HepG2 (cell line): ENCODE measurements around the gene BTRC. TPM values are rescaled to one million over a fixed set of nuclear protein-coding genes. Genes with fewer than 3 reads are reported as not detected.

Experiments used
- ETV5 ChIP-seq: IDR thresholded peaks from 2 replicates; pipeline ENCODE4 v1.6.1; 2018; ENCODE audit warnings: missing biosample characterization, missing genetic modification reagents, inconsistent platforms, borderline replicate concordance
- FOXC1 ChIP-seq: sonication (generic); formaldehyde crosslinking; IDR thresholded peaks from 2 replicates; pipeline ENCODE4 v1.8.0; 2022; ENCODE audit warnings: mild to moderate bottlenecking, missing genetic modification reagents, borderline replicate concordance
- GLI4 ChIP-seq: sonication (generic); formaldehyde crosslinking; IDR thresholded peaks from 2 replicates; pipeline ENCODE4 v1.5.1; 2020; ENCODE audit warnings: missing genetic modification reagents, mild to moderate bottlenecking, moderate library complexity, borderline replicate concordance
- IKZF4 ChIP-seq: sonication (generic); formaldehyde crosslinking; IDR thresholded peaks from 2 replicates; pipeline ENCODE4 v1.5.1; 2020; ENCODE audit warnings: borderline replicate concordance, mild to moderate bottlenecking, low read depth, missing genetic modification reagents; ENCODE audit errors: not compliant biosample characterization
- NFE2 ChIP-seq: sonication (generic); formaldehyde crosslinking; IDR thresholded peaks from 2 replicates; pipeline ENCODE4 v1.4.0; 2020; ENCODE audit warnings: missing genetic modification reagents
- NFKB2 ChIP-seq: sonication (generic); formaldehyde crosslinking; IDR thresholded peaks from 2 replicates; pipeline ENCODE4 v1.4.0; 2020; ENCODE audit warnings: missing genetic modification reagents, borderline replicate concordance
- NPAS2 ChIP-seq: sonication (generic); formaldehyde crosslinking; IDR thresholded peaks from 2 replicates; pipeline ENCODE4 v1.8.0; 2022; ENCODE audit warnings: mild to moderate bottlenecking, missing genetic modification reagents, borderline replicate concordance
- PAXIP1 ChIP-seq: sonication (generic); formaldehyde crosslinking; conservative IDR thresholded peaks from 2 replicates; pipeline ENCODE4 v1.4.0; 2020; ENCODE audit warnings: mild to moderate bottlenecking, missing genetic modification reagents, moderate library complexity
- SMARCE1 ChIP-seq: fragments of 450-650 bp; IDR thresholded peaks from 2 replicates; pipeline ENCODE4 v1.6.1; 2017; ENCODE audit warnings: borderline replicate concordance
- SRSF9 ChIP-seq: fragments of 200-400 bp; formaldehyde crosslinking; IDR thresholded peaks from 2 replicates; pipeline ENCODE4 v1.6.1; 2018; ENCODE audit warnings: borderline replicate concordance, mild to moderate bottlenecking, low read depth, low read length; ENCODE audit not compliant: insufficient read depth, poor library complexity, severe bottlenecking
- ZFX ChIP-seq: sonication (generic); formaldehyde crosslinking; IDR thresholded peaks from 2 replicates; pipeline ENCODE4 v1.4.0; 2020; ENCODE audit warnings: mild to moderate bottlenecking, low read depth, missing genetic modification reagents, moderate library complexity
- ZNF101 ChIP-seq: sonication (generic); formaldehyde crosslinking; IDR thresholded peaks from 2 replicates; pipeline ENCODE4 v1.4.0; 2020; ENCODE audit warnings: mild to moderate bottlenecking, low read depth, missing genetic modification reagents, borderline replicate concordance
- ZNF432 ChIP-seq: sonication (generic); formaldehyde crosslinking; IDR thresholded peaks from 2 replicates; pipeline ENCODE4 v1.5.0; 2020; ENCODE audit warnings: missing genetic modification reagents, mild to moderate bottlenecking, borderline replicate concordance
- ZNF724P ChIP-seq: sonication (generic); formaldehyde crosslinking; IDR thresholded peaks from 2 replicates; pipeline ENCODE4 v1.8.0; 2022; ENCODE audit warnings: missing genetic modification reagents, borderline replicate concordance
- ZNF883 ChIP-seq: sonication (generic); formaldehyde crosslinking; IDR thresholded peaks from 2 replicates; pipeline ENCODE4 v1.5.1; 2020; ENCODE audit warnings: mild to moderate bottlenecking, missing genetic modification reagents; ENCODE audit errors: not compliant biosample characterization
- ZXDC ChIP-seq: sonication (generic); formaldehyde crosslinking; IDR thresholded peaks from 2 replicates; pipeline ENCODE4 v1.5.0; 2020; ENCODE audit warnings: mild to moderate bottlenecking, missing genetic modification reagents
- polyA plus RNA-seq, 8 experiments: library from polyadenylated mRNA; depleted of rRNA in 3 of 8; stranded (reverse) in 7 of 8; unstranded in 1 of 8; fragments of >200 nt; fragmentation: Illumina TruSeq in 4 of 8; extraction: Trizol in 4 of 8; gene quantifications; 2 replicates each; pipeline versions ENCODE4 v1.2.1 to v1.2.3, GENCODE V29; 2011 to 2016; ENCODE audit warnings: low read depth in 4 of 8, missing spikeins in 1 of 8, mixed read lengths in 1 of 8; ENCODE audit not compliant: insufficient read depth in 1 of 8
- total RNA-seq, 5 experiments: library from RNA; depleted of rRNA; stranded (reverse); fragments of >200 nt; fragmentation: Illumina TruSeq; extraction: Trizol; gene quantifications; 2 replicates each; pipeline ENCODE4 v1.2.3, GENCODE V29; 2016; ENCODE audit warnings: low read depth in 1 of 5
- TF ChIP-seq, protein P1 (sequence below): sonication (generic); formaldehyde crosslinking; IDR thresholded peaks from 2 replicates; pipeline ENCODE4 v1.4.0; 2020; ENCODE audit warnings: mild to moderate bottlenecking, missing genetic modification reagents
- TF ChIP-seq, protein P2 (sequence below): sonication (generic); formaldehyde crosslinking; IDR thresholded peaks from 2 replicates; pipeline ENCODE4 v1.4.0; 2020; ENCODE audit warnings: mild to moderate bottlenecking, low read depth, missing genetic modification reagents
- TF ChIP-seq, protein P3 (sequence below): sonication (generic); formaldehyde crosslinking; IDR thresholded peaks from 2 replicates; pipeline ENCODE4 v1.5.0; 2020; ENCODE audit warnings: missing genetic modification reagents, mild to moderate bottlenecking, borderline replicate concordance

Gene BTRC
- total and polyA plus RNA-seq, 2 of the 13 experiments (the other 11 are each of a cell fraction or from before 2014, with no cell fraction given), result 12.0 to 14.4 TPM

- no peak for TF ChIP-seq ZFX
- TF ChIP-seq IKZF4 (CRISPR knock-in tag), result no peak
- no peak for TF ChIP-seq ETV5 (CRISPR knock-in tag)
- no peak for TF ChIP-seq NFKB2
- no peak for TF ChIP-seq ZXDC (CRISPR knock-in tag)
- no peak for TF ChIP-seq FOXC1 (CRISPR knock-in tag)
- no peak for TF ChIP-seq SMARCE1
- TF ChIP-seq, protein P1, sequence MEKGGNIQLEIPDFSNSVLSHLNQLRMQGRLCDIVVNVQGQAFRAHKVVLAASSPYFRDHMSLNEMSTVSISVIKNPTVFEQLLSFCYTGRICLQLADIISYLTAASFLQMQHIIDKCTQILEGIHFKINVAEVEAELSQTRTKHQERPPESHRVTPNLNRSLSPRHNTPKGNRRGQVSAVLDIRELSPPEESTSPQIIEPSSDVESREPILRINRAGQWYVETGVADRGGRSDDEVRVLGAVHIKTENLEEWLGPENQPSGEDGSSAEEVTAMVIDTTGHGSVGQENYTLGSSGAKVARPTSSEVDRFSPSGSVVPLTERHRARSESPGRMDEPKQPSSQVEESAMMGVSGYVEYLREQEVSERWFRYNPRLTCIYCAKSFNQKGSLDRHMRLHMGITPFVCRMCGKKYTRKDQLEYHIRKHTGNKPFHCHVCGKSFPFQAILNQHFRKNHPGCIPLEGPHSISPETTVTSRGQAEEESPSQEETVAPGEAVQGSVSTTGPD (CRISPR knock-in tag), result no peak
- no peak for TF ChIP-seq NPAS2 (CRISPR knock-in tag)
- no peak for TF ChIP-seq GLI4 (CRISPR knock-in tag)
- no peak for TF ChIP-seq NFE2 (CRISPR knock-in tag)
- no peak for TF ChIP-seq ZNF883
- no peak for TF ChIP-seq ZNF101
- TF ChIP-seq PAXIP1 (CRISPR knock-in tag), result peak; percentile 31
- TF ChIP-seq ZNF432 (CRISPR knock-in tag), result no peak
- TF ChIP-seq SRSF9, result no peak
- TF ChIP-seq, protein P2, sequence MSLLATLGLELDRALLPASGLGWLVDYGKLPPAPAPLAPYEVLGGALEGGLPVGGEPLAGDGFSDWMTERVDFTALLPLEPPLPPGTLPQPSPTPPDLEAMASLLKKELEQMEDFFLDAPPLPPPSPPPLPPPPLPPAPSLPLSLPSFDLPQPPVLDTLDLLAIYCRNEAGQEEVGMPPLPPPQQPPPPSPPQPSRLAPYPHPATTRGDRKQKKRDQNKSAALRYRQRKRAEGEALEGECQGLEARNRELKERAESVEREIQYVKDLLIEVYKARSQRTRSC (CRISPR knock-in tag), result no peak
- no peak for TF ChIP-seq ZNF724P
- TF ChIP-seq, protein P3, sequence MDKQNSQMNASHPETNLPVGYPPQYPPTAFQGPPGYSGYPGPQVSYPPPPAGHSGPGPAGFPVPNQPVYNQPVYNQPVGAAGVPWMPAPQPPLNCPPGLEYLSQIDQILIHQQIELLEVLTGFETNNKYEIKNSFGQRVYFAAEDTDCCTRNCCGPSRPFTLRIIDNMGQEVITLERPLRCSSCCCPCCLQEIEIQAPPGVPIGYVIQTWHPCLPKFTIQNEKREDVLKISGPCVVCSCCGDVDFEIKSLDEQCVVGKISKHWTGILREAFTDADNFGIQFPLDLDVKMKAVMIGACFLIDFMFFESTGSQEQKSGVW (CRISPR knock-in tag), result no peak
These were observed 139.9 kb downstream of the BTRC start (continued) for GRCh38 chr10:101493782-101494281.
